Stimulated activated CD8-positive, alpha-beta memory T cell treated with anti-CD3 and anti-CD28 coated beads, Interleukin-12 subunit alpha, Interleukin-12 subunit beta, amount 100 ng/mL, for 1 hour (primary cell): Measurements from ENCODE around the gene RARS1.

Experiments
- DNase-seq: peaks from one replicate; pipeline ENCODE4 v3.0.0-alpha.2; 2020; ENCODE audit warnings: low read depth

RARS1 gene

DNA sequence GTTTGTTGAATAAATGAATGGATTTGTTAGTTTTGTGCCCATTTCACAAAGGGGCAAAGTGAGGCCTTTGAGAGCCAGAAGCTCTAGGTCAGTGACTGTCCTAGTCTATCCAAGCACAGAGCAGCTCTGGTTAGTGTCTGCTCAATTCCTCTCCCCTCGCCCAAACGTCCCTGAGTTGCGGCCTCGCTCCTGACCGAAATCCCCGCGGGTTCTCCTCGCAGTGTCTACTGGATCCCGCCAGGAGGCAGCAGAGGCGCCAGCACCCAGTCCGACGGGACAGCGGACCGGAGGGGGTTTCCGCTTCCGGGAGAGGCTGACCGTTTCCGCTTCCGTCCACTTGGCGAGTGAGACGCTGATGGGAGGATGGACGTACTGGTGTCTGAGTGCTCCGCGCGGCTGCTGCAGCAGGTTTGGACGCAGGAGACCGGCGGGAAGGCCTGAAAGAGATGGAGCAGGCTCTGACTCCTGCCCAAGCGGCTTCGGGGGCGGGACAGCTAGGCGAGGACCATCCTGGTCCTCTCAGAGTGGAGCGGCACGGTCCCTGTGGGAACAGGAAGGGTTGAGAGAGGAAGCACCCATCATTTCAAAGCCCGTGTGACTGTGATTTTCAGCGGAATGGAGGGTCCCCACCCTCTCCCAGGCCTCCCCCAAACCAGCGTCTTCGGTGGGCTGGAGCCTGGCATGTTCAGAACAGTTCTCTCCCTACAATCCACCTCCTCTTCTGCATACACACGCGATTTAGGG is at the start of gene RARS1:
Gene RARS1, plus strand, starts transcription at position 336 of the 744 bp plus-strand sequence. Its CDS starts 28 bp downstream, at position 364.
- DNase-seq, result peak; percentile 78

DNA sequence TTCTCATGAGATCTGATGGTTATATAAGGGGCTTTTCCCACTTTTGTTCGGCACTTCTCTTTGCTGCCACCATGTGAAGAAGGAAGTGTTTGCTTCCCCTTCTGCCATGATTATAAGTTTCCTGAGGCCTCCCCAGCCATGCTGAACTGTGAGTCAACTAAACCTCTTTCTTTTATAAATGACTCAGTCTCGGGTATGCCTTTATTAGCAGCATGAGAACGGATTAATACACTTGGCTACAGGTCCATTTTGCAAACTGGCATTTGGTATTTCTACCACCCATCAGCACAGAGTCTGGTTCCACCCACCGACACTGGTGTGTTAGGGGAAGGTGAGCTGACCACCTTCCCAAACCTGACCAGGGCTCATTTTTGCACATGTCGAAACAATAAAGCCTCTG is 47.9 kb upstream of the RARS1 start:
- no peak for DNase-seq

DNA sequence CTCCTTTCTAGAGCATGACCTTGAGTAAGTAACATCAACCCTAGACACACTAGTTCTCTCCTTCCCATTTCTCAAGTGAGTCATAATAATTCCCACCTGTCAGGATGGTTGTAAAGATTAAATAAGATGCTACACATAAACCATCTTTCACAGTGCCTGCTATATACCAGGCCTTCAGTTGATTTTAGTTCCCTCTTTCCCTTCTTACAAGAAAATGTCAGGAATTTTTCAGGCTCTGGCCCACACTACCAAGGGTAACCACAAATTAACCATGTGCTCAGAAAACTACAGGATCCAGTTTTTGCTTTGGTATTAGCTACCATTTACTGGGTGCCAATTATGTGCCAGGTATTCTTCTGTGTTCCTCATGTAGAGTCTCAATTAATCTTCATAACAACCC is 42.7 kb upstream of the RARS1 start:
- no peak for DNase-seq

DNA sequence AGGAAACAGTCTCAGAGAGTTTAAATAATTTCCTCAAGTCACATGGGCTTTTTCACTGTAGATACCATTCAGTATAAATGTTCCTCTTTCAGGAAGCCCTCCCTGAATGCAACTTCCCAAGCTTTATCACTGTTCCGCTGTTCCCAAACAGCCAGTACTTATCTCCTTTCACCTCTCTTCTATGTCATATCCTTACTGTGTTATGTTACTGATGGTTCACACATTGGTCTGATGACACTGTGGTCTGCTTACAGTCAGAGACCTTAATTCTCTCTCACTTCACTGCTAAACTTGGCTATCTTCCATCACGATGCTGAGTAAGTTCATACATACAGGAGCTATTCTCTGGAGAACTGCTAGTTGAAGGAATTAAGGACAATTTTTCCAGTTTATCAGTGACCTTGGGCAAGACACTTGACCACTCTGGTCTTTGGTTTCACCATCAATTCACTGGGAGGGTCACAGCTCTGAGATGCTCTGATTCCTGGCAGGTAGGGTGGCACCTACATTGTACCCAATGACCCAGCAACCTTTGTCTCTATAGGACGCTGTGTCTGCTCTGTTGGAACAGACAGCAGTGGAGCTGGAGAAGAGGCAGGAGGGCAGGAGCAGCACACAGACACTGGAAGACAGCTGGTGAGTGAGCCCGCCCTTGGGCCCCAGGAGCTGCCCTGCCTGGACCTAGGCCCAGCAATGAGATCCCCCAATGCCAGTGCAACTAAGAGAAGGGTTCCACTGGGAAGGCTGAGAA is 42.1 kb upstream of the RARS1 start:
- no peak for DNase-seq

DNA sequence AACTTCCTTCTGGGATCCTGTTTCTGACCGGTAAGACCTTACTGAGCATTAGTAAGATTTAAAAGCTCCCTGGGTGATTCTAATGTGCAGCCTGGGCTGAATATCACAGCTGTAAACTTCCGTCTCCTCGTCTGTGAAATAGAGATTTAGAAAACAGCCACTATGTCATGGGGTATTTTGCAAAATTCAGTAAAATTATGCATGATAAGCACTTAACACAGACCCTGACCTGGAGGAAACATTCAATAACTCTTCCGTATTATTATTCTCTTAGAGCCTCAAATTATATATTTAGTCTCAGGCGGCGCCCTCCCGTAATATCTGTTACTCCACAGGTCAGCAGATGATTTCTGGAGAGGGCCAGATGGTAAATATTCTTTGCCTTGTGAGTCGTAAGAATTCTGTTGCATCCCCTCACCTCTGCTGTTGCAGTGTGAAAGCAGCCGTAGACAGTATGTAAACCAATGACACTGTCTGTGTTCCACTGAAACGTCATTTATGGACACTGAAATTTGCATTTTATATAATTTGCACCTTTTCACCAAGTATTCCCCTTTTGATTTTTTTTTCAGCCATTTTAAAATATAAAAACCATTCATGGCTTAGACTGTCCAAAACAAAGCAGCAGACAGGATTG is 39.2 kb upstream of the RARS1 start:
- no peak for DNase-seq

DNA sequence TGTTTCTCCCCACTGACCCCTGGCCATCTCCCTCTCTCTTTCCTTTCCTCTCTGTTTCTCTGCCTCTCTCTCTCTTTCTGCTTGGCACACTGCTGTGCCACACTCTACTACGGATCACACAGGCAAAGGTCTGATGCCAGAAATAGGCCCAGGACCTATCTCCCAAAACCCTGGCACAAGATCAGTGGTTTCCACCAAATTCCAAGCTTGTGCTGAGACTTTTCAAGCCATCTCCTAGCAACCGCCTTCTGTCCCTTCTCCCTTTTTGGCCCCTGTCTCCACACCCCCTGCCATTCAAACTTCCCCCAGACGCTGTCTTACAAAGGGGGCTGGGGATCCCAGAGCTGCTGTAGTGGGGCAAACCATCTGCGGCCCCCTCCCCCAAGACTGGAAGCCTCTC is 38.5 kb upstream of the RARS1 start:
- DNase-seq, result no peak

DNA sequence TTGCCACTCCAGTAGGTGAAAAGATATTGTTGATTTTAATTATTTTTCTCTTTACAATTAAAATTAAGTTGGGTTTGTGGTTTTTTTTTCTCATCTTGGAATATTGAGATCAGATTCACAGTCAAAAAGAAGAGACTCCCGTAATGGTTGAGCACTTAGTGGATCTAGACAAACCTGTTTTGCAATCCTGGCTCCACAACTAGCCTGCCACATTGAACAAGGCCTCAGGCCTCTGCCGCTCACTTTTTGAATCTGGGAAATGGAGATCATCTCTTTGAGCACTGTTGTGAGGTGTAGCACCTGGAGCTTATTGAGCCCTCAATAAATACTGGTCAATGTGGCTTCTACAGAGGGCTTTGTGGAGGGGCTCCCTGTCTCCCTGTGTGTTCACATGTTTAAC is 37.1 kb upstream of the RARS1 start:
- no peak for DNase-seq

DNA sequence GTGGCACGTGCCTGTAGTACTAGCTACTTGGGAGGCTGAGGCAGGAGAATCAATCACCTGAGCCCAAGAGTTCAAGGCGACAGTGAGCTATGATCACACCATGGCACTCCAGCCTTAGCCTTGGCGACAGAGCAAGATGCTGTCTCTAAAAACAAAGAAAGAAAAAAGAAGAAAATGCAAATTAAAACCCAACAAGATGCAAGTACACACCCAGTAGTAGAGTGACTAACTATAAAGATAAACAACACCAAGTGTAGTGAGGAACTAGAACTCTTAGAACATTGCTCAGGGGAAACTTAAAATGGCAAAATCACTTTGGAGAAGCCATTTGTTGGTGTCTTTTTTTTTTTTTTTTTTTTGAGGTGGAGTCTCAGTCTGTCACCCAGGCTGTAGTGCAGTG is 34.7 kb upstream of the RARS1 start:
- no peak for DNase-seq

DNA sequence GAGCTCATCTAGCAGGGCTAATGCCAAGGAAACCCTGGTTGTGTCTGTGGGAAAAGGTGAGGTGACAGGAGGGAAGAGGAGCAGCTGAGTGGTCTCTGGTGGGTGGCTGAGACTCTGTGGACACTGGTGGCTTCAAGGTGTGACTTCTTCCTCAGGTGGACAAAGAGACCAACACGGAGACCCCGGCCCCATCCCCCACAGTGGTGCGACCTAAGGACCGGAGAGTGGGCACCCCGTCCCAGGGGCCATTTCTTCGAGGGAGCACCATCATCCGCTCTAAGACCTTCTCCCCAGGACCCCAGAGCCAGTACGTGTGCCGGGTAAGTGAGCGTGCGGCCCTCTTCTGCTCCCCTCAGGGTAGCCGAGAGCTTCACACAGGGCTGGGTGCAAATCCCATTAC is 31.1 kb upstream of the RARS1 start:
- no peak for DNase-seq

DNA sequence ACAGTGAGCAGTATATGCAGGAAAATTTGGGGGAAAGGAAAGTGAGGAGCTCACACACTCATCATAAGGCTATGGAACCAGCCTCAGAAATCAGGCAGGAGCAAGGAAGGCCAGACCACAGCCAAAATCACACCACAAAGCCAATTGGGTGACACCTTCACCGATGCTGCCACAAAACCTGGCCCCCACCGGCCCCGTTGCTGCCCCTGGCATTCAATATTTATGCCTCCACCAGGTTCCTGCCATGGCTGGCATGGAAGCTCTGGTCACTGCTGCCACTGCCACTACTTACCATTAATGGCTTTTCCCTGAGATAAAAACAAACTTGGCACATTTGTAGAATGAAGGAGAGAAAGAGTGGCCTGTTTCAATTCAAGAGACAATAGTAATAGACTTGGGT is 28.7 kb upstream of the RARS1 start:
- no peak for DNase-seq

DNA sequence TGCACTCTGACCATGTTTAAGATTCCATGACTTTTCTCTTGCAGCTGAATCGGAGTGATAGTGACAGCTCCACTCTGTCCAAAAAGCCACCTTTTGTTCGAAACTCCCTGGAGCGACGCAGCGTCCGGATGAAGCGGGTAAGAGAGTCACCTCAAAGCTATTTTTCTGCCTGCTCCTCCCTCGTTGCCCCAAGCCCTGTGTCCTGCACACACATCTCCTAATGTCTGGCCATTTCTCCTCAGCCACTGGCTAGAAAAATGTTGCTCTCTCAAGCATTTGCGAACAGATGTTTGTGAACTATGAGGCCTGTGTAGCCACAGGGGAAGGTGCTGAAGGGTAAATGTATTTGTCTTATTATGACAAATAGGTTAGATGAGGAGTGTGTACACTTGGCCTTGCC is 25.7 kb upstream of the RARS1 start:
- DNase-seq, result no peak

DNA sequence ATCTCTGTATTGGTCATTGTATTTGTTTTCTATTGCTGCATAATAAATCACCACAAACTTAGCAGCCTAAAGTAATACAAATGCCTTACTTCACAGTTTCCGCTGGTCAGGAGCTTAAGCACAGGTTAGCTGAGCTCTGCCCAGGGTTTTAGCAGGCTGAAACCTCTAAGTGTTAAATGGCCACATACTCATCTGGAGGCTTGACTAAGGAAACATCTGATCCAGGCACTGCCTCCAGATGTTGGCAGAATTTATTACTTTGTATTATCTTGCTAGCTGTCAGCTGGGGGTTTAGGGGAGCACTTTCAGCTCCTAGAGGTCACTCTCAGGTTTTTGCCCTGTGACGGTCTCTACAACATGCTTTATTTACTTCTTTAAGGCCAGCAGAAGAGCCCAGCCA is 23.2 kb upstream of the RARS1 start:
- no peak for DNase-seq

DNA sequence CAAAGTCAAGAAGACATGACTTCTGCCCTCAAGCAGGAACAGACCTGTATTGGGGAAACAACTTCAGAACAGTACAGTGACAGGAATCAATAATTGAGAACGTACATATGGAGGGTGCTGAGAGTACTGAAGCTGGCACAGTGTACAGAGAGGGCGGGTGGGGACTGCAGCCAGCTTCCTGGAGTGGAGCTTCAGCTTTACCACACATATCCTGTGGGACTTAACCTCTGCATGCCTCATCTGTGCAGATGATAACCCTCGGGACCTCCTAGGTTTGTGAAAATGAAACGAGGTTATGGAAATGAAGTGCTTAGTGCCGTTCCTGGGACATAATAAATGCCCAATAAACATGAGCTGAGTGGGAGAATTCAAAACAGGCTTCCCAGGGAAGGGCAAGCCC is 22.1 kb upstream of the RARS1 start:
- DNase-seq, result no peak

DNA sequence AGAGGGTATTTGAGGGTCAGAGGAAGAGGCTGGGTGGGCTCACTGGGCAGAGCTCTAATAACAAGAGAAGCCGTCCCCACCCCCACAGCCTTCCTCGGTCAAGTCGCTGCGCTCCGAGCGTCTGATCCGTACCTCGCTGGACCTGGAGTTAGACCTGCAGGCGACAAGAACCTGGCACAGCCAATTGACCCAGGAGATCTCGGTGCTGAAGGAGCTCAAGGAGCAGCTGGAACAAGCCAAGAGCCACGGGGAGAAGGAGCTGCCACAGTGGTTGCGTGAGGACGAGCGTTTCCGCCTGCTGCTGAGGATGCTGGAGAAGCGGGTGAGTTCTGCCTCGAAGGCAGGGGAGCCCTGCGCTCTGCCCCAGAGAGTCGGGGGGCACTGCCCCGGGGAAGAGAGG is 21.6 kb upstream of the RARS1 start:
- DNase-seq, result no peak

DNA sequence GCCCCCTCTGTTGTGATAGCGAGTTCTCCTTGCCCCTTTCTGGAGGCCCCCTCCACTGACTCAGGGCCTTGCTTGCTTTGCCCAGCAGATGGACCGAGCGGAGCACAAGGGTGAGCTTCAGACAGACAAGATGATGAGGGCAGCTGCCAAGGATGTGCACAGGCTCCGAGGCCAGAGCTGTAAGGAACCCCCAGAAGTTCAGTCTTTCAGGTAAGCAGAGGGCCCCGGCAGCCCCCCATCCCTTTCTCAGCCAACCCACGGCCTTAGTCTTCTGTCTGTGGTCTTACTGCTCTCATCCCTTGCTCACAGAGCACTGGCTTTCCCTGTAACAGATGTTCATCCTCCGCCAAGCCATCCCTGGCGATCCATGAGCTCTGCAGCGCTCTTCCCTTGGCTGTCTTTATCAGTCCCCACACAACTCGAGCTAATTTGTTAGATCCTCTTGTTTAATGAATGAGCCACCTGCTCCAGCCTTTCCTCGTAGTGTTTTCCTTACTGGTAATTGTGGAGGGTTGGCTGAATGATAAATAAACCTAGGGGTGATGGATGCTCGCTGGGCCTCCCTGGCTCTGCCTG is 18.4 kb upstream of the RARS1 start:
- no peak for DNase-seq

DNA sequence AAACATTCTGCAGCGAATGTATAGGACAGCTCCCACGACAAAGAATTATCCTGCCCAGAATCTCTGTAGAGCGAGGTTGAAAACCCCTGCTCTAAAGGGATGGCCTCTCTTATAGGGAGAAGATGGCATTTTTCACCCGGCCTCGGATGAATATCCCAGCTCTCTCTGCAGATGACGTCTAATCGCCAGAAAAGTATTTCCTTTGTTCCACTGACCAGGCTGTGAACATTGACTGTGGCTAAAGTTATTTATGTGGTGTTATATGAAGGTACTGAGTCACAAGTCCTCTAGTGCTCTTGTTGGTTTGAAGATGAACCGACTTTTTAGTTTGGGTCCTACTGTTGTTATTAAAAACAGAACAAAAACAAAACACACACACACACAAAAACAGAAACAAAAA is 17.4 kb upstream of the RARS1 start:
- no peak for DNase-seq

DNA sequence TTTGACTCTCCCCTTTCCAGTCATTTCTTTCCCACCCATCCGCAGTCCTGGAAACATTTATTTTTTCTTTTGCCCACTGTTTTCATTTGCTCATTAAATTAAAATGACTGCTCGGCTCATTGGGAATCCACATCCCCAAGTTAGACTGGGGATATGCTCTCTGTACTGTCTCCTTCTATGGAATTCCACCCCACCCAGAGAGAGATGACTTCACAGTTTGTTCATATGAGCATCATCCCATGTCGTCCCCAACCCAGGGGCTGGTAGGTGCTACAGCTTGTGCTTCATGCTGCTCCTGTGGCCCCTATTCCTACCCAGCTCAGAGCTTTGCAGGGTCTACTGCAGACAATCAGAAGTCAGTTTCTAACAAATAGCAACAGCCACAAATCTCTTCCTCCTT is 16.5 kb upstream of the RARS1 start:
- DNase-seq, result no peak

DNA sequence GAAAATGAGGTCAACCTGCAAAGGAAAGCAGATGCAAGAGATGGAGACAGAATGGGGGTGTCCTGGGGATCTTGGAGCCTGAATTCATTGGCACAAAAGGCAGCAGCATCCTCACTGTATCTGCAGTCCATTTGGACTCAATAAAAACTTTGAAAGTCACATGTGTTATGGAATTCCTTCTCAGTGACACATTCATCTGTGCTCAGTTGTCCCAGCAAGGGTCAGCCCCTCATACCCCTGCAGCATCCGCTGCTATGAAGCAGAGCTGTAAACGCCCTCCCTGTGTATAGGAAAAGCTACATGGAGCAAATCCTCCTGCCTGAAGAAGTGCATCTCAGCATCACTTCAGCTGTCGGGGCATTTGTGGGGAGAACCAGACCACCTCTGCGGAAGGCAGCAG is 14.5 kb upstream of the RARS1 start:
- no peak for DNase-seq

DNA sequence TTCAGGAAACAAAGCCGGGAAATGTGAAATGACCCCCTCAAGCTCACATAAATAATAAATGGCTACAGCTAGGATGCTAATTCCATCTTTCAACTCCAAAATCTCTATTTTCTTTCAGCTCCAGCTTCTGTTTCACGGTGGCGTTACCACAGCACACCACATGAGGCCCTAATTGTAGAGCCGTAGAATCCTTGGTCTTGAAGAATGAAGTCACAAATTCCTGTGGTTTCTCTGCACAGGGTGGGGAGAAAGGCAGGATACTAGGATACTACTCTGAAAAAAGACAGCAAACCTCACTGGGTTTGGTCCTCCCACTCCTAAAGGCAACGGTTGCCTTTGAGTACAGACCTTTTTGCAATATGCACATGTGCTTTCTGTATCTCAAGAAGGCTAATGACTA is 13.9 kb upstream of the RARS1 start:
- DNase-seq, result no peak

DNA sequence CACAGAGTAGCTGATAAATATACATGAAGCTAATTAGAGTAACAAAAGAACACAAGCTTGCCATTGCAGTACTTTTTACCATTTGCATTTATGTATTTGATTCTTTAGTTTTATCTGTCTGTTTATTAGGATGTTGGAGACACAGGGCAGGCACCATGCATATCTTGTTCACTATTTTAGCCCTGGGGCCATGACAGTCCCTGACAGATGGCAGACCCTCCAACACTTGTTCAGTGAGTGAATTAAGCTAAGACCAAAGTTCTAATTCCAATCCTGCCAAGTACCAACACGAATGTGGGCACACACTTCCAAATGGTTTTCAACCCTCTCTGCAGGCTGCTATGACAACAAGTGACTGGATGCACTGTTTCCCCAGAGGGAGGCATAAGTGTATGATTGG is 12.0 kb upstream of the RARS1 start:
- DNase-seq, result no peak

DNA sequence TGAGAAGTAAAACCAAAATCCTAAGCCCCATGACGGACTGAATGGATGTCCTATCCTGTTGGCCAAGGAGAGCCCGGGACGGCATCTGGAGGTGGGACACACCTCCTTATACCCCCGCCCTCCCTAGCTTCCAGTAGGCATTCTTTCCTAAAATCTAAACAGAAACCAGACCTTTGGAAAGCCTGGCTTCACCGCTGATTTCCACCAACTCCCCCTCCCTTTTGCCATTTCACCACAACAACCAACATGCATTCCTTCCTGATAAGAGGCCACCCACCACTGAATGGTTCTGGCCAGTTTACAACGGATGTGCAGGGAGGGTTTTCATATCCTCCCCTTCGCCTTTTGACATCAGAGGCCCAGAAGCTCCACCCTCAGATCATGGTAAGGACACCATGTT is 9.2 kb upstream of the RARS1 start:
- DNase-seq, result no peak

DNA sequence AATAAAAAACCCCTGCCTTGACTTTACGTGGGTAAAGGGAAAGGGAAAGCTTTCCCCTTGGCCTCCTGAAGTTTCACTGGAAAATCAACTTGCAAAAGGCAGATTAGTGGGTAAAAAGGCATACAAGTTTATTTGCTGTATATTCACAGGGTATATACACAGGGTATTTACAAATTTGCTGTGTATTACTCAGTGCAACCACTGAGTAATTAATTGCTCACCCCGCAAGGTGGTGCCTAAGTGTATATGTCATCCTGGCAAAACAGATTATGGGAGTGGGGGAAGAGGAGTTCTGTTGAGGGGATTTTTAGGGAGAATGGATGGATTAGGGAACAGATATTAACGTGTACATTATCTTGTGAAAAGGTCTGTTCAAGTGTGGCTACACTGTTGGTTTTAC is 7.1 kb upstream of the RARS1 start:
- no peak for DNase-seq

DNA sequence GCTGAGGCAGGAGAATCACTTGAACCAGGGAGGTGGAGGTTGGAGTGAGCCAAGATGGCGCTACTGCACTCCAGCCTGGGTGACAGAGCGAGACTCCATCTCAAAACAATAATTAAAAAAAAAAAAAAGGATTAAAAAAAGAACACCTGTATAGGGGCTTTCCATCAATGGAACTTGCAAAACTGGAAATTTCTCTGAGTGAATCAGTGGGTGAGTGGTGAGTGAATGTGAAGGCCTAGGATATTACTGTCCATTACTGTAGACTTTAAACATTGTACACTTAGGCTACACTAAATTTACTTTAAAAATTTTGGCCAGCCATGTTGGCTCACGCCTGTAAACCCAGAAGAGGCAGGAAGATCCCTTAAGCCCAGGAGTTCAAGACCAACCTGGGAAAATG is 5.7 kb upstream of the RARS1 start:
- no peak for DNase-seq
